GM18505 (cell line): ENCODE measurements around the gene SAP130.

Experiments
- ATAC-seq: cut with Tn5 transposase; IDR thresholded peaks from one replicate; pipeline ENCODE4 v1.9.1; 2021; ENCODE audit not compliant: unreplicated experiment
- POLR2A ChIP-seq: IDR thresholded peaks from 4 replicates; pipeline ENCODE4 v1.6.1; 2011; ENCODE audit warnings: borderline replicate concordance; ENCODE audit not compliant: insufficient read depth, insufficient read length; ENCODE audit errors: extremely low read depth

Gene SAP130

DNA sequence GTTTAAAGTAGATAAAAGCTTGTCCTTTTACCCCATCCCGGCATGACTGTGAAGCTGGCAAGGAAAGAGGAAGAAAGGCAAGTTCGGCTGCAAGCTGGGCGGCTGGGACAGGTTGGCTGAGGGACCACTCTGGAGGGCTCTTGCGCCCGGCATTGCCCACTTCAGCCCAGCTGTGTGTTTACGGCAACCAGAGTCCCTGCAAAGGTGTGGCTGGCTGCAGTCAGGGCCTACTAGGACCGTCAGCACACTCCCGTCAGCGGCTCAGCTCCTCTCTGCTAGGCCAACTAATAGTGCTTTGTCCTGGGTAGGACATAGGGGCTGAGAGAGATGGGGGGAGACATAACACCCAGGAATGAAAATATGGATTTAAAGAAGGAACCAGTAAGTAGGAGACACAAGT, 11.7 kb upstream of the SAP130 start:
- TF ChIP-seq POLR2A = no peak
- no peak for ATAC-seq

DNA sequence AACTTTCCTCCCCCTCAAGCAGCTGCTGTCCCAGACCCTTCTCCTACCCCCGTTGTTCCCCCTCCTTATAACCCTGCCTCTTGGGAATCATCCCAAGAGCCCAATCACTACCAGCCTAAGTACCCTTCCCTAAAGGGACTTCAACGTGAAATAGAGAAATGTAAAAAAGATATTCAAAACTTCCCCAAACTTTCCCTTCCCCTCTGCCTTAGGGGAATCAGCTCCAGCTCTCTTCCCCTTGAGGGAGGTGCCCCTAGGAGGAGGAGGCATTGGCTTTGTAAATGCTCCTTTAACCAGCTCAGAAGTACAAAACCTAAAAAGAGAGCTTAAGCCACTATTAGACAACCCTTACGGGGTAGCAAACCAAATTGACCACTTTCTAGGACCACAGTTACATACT, 10.6 kb upstream of the SAP130 start:
- no peak for ATAC-seq
- no peak for TF ChIP-seq POLR2A

DNA sequence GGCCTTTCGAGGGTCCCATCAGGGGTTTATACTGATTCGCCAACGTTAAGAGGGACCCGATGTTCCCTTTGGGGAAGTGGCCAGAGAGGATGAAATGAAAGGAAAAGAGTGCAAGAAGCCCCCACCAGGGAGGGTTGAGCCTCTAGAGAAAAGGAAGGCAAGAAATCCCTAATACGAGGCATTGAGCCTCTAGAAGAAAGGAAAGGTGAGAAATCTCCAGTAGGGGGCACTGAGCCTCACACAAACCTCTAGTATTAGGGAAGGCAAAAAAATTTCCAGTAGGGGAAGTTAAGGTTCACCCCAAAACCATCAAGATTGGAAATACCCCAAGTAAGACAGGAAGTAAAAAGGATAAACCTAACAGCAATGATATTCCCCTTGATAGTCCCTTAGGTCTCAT, 9.8 kb upstream of the SAP130 start:
- TF ChIP-seq POLR2A = no peak
- no peak for ATAC-seq

DNA sequence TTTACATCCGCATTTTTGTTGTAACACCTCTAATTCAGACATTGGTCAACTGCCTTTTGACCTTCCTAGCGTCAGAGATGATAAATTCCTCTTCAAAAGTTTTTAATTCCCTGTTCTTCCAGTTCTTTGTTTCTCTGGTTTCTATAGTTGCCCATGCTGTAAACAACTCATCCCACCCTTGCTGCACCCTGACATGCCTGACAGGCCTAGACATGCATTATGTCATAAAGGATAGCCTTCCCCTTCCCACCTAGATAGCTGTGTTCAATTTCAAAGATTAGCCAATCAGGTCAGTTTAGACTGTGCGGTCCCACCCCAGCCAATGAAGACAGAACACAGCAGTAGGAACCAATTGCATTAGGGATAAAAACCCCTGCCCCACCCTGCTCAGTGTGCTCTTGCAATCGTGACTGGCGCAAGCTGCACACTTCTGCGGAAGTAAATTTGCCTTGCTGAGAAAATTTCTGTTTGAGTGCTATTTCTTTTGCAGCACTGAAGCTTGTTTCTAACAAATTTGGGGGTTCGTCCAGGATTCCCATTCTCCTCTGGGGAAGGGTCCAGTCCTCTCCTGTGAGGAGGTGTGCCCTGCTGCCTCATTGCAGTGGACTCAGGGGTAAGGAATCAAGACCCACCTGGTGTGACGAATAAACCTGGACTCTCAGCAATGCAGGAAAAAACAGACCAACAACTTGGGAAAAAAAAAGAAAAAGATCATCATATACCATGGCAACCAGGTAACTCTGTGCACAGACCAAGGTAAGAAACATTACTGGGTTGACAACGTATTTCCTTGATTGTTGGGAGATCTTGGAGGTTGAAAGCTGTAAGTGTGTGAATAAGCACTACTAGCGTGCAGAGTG, 9.1 kb upstream of the SAP130 start:
- no peak for ATAC-seq
- no peak for TF ChIP-seq POLR2A

DNA sequence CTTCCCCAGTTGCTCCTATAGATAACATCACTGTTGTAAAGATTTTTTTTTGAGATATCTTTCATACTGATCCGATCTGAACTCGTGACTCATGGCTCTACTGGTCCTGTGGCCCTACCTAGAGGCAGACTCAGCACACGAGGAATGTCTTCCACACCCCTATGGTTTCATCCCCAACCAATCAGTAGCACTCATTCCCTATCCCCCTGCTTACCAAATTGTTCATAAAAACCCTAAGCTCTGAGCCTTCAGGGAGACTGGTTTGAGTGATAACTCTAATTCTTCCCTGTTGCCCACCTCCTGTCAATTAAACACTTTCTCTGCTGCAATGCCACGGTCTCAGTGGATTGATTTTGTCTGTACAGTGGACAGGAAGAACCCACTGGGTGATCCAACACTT, 4.2 kb upstream of the SAP130 start:
- TF ChIP-seq POLR2A = no peak
- no peak for ATAC-seq

DNA sequence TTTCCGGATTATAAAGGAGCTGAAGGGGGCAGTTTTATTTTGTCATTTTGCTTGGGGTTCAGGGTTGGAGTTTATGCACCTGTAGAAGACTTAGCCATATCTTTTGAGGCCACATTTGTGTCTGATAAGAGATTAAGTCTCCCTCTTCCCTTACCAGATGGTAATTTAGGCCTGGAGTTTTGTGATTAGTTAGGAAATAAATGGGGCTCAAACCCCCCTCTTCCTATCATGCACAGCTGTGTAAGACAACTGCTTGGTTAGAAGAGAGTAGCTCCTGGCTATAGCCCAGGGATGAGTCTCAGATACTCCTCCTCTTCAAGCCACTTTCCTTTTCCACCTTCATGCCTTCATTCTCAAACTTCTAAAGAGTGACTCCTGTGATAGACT, 802 bp upstream of the SAP130 start:
- no peak for ATAC-seq
- no peak for TF ChIP-seq POLR2A

DNA sequence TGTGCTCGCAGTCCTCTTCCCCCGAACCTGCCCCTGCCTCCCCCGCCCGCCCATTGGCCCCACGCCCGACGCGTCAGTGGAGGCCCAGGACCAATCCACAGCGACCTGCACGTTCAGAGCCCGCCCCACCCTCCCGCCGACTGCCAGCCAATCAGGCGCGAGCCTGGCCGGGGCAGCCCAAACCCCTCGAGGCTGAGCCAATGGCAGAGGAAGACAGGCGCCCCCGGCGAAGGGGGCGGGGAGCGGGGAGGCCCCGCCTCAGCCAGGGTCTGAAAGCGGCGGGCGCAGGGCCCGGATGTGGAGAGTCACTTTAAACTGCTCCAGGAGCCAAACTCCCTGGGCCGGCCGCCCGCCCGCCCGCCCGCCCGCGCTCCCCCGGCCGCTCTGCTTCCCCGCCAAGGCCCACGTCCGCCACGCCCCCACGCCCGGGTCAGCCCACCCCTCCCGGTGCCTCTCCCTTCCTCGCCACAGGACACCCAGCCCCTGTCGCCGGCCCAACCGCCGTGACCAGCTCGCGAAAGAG, 520 bp downstream of the SAP130 start:
- TF ChIP-seq POLR2A = no peak
- peak; percentile 82 for ATAC-seq

DNA sequence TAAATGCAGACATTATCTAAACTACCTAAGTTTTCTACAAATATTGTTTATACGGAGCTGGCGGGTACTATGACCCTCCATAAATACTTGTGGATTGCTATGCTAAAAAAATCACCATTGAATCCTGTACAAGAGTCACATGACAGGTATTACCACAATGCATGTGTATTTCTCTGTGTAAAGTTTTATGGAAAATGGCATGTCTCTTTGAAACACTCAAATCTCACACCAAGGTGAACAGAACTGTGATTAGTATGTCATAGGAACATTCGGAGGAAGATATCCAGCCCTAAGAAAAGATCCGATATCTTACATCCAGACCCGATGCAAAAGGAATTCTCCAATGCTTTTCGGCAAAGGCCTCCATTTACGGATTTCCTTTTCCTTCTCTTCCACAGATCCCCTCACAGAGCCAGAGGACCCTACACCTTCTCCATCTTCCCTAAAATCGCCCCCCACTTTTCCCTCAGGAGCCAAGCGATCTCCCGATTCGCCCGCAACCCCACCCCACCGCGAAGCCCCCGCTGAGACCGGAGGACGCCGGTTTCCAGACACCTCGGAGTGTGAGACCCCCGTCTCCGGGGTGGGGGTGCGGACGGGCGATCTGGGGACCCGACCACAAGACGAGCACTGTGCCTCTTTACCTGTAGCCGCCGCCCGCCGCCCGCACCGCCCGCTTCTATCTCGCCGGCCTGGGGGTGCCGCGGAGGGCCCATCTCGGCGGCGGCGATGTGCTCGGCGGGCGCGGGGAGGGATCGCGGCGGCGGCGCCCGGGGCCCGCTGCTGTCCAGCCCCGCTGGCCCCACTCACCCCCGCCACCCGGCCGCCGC, 1.2 kb downstream of the SAP130 start:
- TF ChIP-seq POLR2A = no peak
- ATAC-seq = no peak

DNA sequence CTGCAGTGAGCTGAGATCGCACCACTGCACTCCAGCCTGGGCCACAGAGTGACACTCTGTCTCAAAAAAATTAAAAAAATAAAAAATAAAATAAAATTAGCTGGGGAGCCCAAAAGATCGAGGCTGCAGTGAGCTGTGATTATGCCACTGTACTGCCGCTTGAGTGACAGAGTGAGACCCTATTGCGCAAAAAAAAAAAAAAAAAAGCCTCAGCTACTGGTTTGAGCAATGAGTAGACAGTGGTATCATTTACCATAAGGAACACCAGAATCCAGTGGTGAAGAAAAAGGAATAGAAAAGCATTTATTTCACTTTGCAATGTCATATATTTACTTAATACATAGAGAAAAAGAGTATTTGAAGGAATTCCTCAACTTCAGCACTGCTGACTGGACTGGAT, 3.0 kb downstream of the SAP130 start:
- no peak for TF ChIP-seq POLR2A

DNA sequence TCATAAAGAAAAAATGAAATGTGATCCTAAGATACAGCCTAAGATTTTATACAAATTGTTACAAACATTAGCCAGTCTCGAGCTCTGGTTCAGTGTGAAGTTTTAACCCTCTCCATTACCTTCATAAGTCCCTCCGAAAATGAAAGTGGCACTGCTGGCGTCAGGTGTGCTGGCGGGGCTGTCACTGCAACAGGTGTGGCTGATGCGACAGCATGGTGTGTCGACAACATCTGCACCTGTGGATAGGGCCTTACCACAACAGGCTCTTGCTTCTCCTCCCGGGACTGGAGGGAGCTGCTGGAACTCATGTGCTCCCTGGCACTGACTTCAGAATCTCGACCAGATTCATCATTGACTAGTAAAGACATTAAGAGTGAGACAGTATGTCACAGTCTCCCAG, 10.3 kb downstream of the SAP130 start:
- no peak for TF ChIP-seq POLR2A
- no peak for ATAC-seq

More for the DNA sequence above, 3.0 kb downstream of the SAP130 start:
- ATAC-seq = no peak

DNA sequence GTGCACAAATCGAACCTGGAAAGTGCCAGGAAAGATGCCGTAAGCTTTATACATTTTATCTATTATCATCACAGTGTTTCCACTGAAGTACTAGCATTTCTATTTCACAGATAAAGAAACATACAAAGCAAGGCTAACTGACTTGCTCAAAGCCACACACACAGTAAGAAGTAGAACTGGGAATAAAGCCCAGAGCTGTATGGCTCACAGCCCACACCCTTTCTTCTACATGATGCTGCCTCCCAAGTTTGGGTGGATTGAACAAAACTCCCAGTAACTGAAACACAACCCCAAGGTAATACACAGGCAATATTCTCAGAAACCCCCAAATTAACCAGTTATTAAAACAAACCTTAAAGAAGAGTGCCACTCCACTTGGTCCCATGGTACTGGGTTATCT, 11.2 kb downstream of the SAP130 start:
- ATAC-seq = no peak
- TF ChIP-seq POLR2A = no peak

DNA sequence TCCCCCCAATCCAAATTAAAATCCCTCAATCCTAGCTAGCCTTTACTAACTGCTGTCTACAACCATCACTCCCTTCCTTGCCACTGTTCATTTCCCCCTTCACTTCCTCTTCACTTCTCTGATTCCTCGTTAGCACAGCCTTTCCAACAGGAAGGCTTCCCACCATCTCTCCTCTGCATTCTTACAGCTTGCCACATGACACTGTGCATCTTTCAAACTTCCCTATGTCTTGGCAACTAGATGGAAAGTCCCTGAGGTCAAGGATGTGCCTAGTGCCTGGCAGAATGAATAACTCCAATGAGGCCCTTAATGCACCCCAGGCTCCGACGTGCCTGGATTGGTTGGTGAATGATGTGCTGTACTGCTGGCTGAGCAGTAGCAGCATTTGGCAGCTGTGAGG, 15.2 kb downstream of the SAP130 start:
- no peak for TF ChIP-seq POLR2A
- ATAC-seq = no peak

DNA sequence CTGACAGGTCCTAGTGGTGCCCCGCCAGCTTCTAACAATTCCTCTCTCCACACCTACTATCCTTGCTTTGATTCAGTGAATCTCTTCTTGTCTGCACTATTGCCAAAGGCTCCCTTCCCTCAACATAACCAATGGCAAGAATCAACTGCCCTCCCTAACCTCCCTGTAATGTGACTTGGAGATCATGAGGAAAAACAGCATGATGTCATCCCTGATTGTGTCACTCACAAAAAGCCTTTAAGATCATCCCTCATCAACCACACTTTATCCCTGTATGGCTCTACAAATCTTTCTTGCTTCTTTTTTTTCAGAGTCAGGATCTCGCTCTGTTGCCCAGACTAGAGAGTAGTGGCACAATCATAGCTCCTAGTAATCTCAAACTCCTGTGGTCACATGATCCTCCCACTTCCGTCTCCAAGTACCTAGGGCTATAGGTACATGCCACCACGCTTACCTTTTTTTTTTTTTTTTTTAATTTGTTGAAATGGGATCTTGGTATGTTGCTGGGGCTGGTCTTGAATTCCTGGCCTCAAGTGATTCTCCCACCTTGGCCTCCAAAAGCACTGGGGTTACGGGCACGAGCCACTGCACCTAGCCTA, 19.7 kb downstream of the SAP130 start:
- no peak for ATAC-seq
- TF ChIP-seq POLR2A = no peak
